Activated CD8-positive, alpha-beta memory T cell treated with anti-CD3 and anti-CD28 coated beads for 36 hours (primary cell): ENCODE data around the gene DBF4B. TPM values are rescaled to one million over a fixed set of nuclear protein-coding genes. Genes with fewer than 3 reads are reported as not detected.
"Not testable (repeated sequence)": the region's sequence is repeated elsewhere in the genome, so short reads cannot be mapped to it uniquely, and the experiment has no call there.

Experiments used
- CTCF ChIA-PET: fragments of 350-600 bp; sonication (Branson Sonifier 250); formaldehyde crosslinking; loops from one replicate; lab custom pipeline; 2021; ENCODE audit warnings: antibody characterized with exemption; lab: Charles Lee
- POLR2A ChIA-PET: fragments of 350-600 bp; sonication (Branson Sonifier 250); formaldehyde crosslinking; loops from one replicate; lab custom pipeline; 2021; ENCODE audit warnings: antibody characterized with exemption; lab: Charles Lee
- total RNA-seq, 2 experiments: library from RNA; stranded (reverse); gene quantifications; one replicate each; pipeline ENCODE4 v1.2.3, GENCODE V29; 2021

Gene DBF4B
- total RNA-seq, 2 experiments from 2014 or later: 18.6 to 20.3 TPM

- POLR2A ChIA-PET: interaction anchor here (0.5 to 1.3 kb wide), 2 partner anchors 19 to 141 kb away, joined by 6 to 9 read pairs; partner anchors contain the start of gene CCDC43
These were observed 587 bp upstream of the DBF4B start for GRCh38 chr17:44707755-44708400.

GRCh38 chr17:44719444-44719843 is 11.0 kb downstream of the DBF4B start:
- POLR2A ChIA-PET: no interaction called here
- CTCF ChIA-PET: no interaction called here

More at GRCh38 chr17:44707755-44708400, 587 bp upstream of the DBF4B start:
- CTCF ChIA-PET: interaction anchor here (0.6 kb wide), 1 partner anchor 185 kb away, joined by 3 read pairs; no protein-coding TSS in a partner anchor

- CTCF ChIA-PET: interaction anchor here (0.7 kb wide), 1 partner anchor 33 kb away, joined by 3 read pairs; no protein-coding TSS in a partner anchor
- POLR2A ChIA-PET: no interaction called here
These were observed 13.8 kb downstream of the DBF4B start for GRCh38 chr17:44722254-44722653.

GRCh38 chr17:44726121-44726520 is 17.7 kb downstream of the DBF4B start:
- POLR2A ChIA-PET, CTCF ChIA-PET: not testable (repeated sequence)

GRCh38 chr17:44733753-44734152 is 25.3 kb downstream of the DBF4B start:
- POLR2A ChIA-PET: no interaction called here

GRCh38 chr17:44734272-44734671 is 25.8 kb downstream of the DBF4B start:
- CTCF ChIA-PET: interaction anchor here (0.6 kb wide), 1 partner anchor 47 kb away, joined by 3 read pairs; no protein-coding TSS in a partner anchor

More at GRCh38 chr17:44733753-44734152, 25.3 kb downstream of the DBF4B start:
- CTCF ChIA-PET: no interaction called here

GRCh38 chr17:44736551-44737240 is 28.2 kb downstream of the DBF4B start:
- CTCF ChIA-PET: no interaction called here
- POLR2A ChIA-PET: no interaction called here

More at GRCh38 chr17:44734272-44734671, 25.8 kb downstream of the DBF4B start:
- POLR2A ChIA-PET: no interaction called here

- POLR2A ChIA-PET: no interaction called here
These were observed 29.9 kb downstream of the DBF4B start for GRCh38 chr17:44738214-44738906.

GRCh38 chr17:44741316-44741715 is 32.9 kb downstream of the DBF4B start:
- CTCF ChIA-PET: no interaction called here
- POLR2A ChIA-PET: no interaction called here

More at GRCh38 chr17:44738214-44738906, 29.9 kb downstream of the DBF4B start:
- CTCF ChIA-PET: no interaction called here

- POLR2A ChIA-PET: no interaction called here
- CTCF ChIA-PET: no interaction called here
These were observed 36.8 kb downstream of the DBF4B start for GRCh38 chr17:44745301-44745700.

- CTCF ChIA-PET, POLR2A ChIA-PET: not testable (repeated sequence)
These were observed 37.3 kb downstream of the DBF4B start for GRCh38 chr17:44745738-44746137.

- ChIA-PET CTCF (no interaction called here), POLR2A (no interaction called here)
These were observed 39.1 kb downstream of the DBF4B start for GRCh38 chr17:44747566-44747965.

GRCh38 chr17:44749076-44749979 is 40.9 kb downstream of the DBF4B start:
- POLR2A ChIA-PET: no interaction called here
- CTCF ChIA-PET: no interaction called here

GRCh38 chr17:44749980-44750318 is 41.5 kb downstream of the DBF4B start:
- CTCF ChIA-PET: no interaction called here
- POLR2A ChIA-PET: no interaction called here

GRCh38 chr17:44751331-44751730 is 42.9 kb downstream of the DBF4B start:
- POLR2A ChIA-PET: no interaction called here
- CTCF ChIA-PET: no interaction called here

- ChIA-PET POLR2A (no interaction called here), CTCF (no interaction called here)
These were observed 43.3 kb downstream of the DBF4B start for GRCh38 chr17:44751806-44752205.

GRCh38 chr17:44752953-44753861 is 44.7 kb downstream of the DBF4B start:
- CTCF ChIA-PET: no interaction called here
- POLR2A ChIA-PET: no interaction called here

GRCh38 chr17:44754276-44754675 is 45.8 kb downstream of the DBF4B start:
- ChIA-PET CTCF (no interaction called here), POLR2A (no interaction called here)
